Measurements from ENCODE around the gene CYP21A2. TPM values are rescaled to one million over a fixed set of nuclear protein-coding genes. Genes with fewer than 3 reads are reported as not detected.
"Not testable (repeated sequence)": the region's sequence is repeated elsewhere in the genome, so short reads cannot be mapped to it uniquely, and the experiment has no call there.

CYP21A2 gene
- total RNA-seq, 2 donors from 2014 or later = 2.4 TPM; not detected in 1

GRCh38 chr6:32050562-32050961 is 12.3 kb downstream of the CYP21A2 start:
- Histone ChIP-seq H3K27me3 (replicated peaks; ENCODE audit: insufficient read depth) (no peaks in the 10 kb centered on the region), H3K27ac (no peak overlapping the region), H3K4me3 (no peak overlapping the region), H3K9me3 (no peaks in the 10 kb centered on the region), H3K36me3 (peaks cover 8% of the 10 kb centered on the region), H3K4me1 (ENCODE audit: control insufficient read depth in 1 of 2, low read depth in 2 of 2) (peaks cover 7 to 15% of the 10 kb centered on the region in 2 donors)
- DNase-seq (ENCODE audit: low spot score) (no peak), ATAC-seq (ENCODE audit: insufficient number of reproducible peaks, low FRiP score, low read depth) (no peak)
- TF ChIP-seq CTCF (IDR thresholded peaks at IDR 0.05) = no peak

- not testable (repeated sequence) for H3K9me3 ChIP-seq; H3K4me3 ChIP-seq; H3K36me3 ChIP-seq; H3K27me3 ChIP-seq (replicated peaks; ENCODE audit: insufficient read depth); H3K4me1 ChIP-seq (ENCODE audit: control insufficient read depth in 1 of 2, low read depth in 2 of 2); ATAC-seq (ENCODE audit: insufficient number of reproducible peaks, low FRiP score, low read depth); H3K27ac ChIP-seq; DNase-seq (ENCODE audit: low spot score)
Measured at GRCh38 chr6:32052626-32053025, 14.4 kb downstream of the CYP21A2 start.

- H3K4me1 ChIP-seq (ENCODE audit: control insufficient read depth in 1 of 2, low read depth in 2 of 2) = peaks cover 2 to 11% of the 10 kb centered on the region in 2 donors
- H3K36me3 ChIP-seq; H3K27ac ChIP-seq; H3K9me3 ChIP-seq; ATAC-seq (ENCODE audit: insufficient number of reproducible peaks, low FRiP score, low read depth); H3K27me3 ChIP-seq (replicated peaks; ENCODE audit: insufficient read depth); H3K4me3 ChIP-seq; DNase-seq (ENCODE audit: low spot score): not testable (repeated sequence)
Measured at GRCh38 chr6:32053314-32053713, 15.1 kb downstream of the CYP21A2 start.

- not testable (repeated sequence) for H3K4me3 ChIP-seq; H3K9me3 ChIP-seq; H3K36me3 ChIP-seq; ATAC-seq (ENCODE audit: insufficient number of reproducible peaks, low FRiP score, low read depth); H3K27ac ChIP-seq; H3K27me3 ChIP-seq (replicated peaks; ENCODE audit: insufficient read depth); DNase-seq (ENCODE audit: low spot score)
- peaks cover 0 to 17% of the 10 kb centered on the region in 2 donors for H3K4me1 ChIP-seq (ENCODE audit: control insufficient read depth in 1 of 2, low read depth in 2 of 2)
Measured at GRCh38 chr6:32055756-32056155, 17.5 kb downstream of the CYP21A2 start.

GRCh38 chr6:32056254-32056653 is 18.0 kb downstream of the CYP21A2 start:
- Histone ChIP-seq H3K27me3 (replicated peaks; ENCODE audit: insufficient read depth) (no peaks in the 10 kb centered on the region), H3K4me1 (ENCODE audit: control insufficient read depth in 1 of 2, low read depth in 2 of 2) (peaks cover 0 to 17% of the 10 kb centered on the region in 2 donors), H3K27ac (no peak overlapping the region), H3K9me3 (no peaks in the 10 kb centered on the region), H3K4me3 (no peak overlapping the region), H3K36me3 (peaks cover 11% of the 10 kb centered on the region)
- DNase-seq (ENCODE audit: low spot score) (no peak), ATAC-seq (ENCODE audit: insufficient number of reproducible peaks, low FRiP score, low read depth) (no peak)
- TF ChIP-seq CTCF (IDR thresholded peaks at IDR 0.05) = no peak

- Histone ChIP-seq H3K36me3 (peaks cover 17% of the 10 kb centered on the region), H3K27ac (peak overlapping the region; percentile 19 to 57), H3K4me1 (ENCODE audit: control insufficient read depth in 1 of 2, low read depth in 2 of 2) (peaks cover 0 to 17% of the 10 kb centered on the region in 2 donors), H3K27me3 (replicated peaks; ENCODE audit: insufficient read depth) (no peaks in the 10 kb centered on the region), H3K4me3 (no peak overlapping the region), H3K9me3 (no peaks in the 10 kb centered on the region)
- no peak for TF ChIP-seq CTCF (IDR thresholded peaks at IDR 0.05)
- no peak for ATAC-seq (ENCODE audit: insufficient number of reproducible peaks, low FRiP score, low read depth)
- DNase-seq (ENCODE audit: low spot score) = no peak
Measured at GRCh38 chr6:32057966-32058365, 19.8 kb downstream of the CYP21A2 start.

GRCh38 chr6:32058511-32058963 is 20.3 kb downstream of the CYP21A2 start:
- Histone ChIP-seq H3K4me3 (peak overlapping the region; percentile 7), H3K36me3 (peaks cover 17% of the 10 kb centered on the region), H3K4me1 (ENCODE audit: control insufficient read depth in 1 of 2, low read depth in 2 of 2) (peaks cover 0 to 17% of the 10 kb centered on the region in 2 donors), H3K27me3 (replicated peaks; ENCODE audit: insufficient read depth) (no peaks in the 10 kb centered on the region), H3K27ac (peak overlapping the region; percentile 19 to 57), H3K9me3 (no peaks in the 10 kb centered on the region)
- DNase-seq (ENCODE audit: low spot score) (no peak), ATAC-seq (ENCODE audit: insufficient number of reproducible peaks, low FRiP score, low read depth) (no peak)
- no peak for TF ChIP-seq CTCF (IDR thresholded peaks at IDR 0.05)

All from thoracic aorta (tissue), 2 donors.